IMR-90 (cell line): ENCODE data around the gene KCTD12. TPM values are rescaled to one million over a fixed set of nuclear protein-coding genes. Genes with fewer than 3 reads are reported as not detected.

Experiments used
- ATAC-seq: fragments of 200-7000 bp; cut with Tn5 transposase; 2 replicates; pipeline ENCODE4 v1.9.1; 2020; ENCODE audit warnings: low read depth, mild to moderate bottlenecking, moderate library complexity
- BruUV-seq: library from RNA; stranded (reverse); fragments of 400-500 nt; replicated peaks from 2 replicates; lab custom pipeline; 2021; lab: Mats Ljungman, UMichigan
- CTCF ChIA-PET: fragments of 300-600 bp; formaldehyde crosslinking; extraction: SDS; loops from one replicate; lab custom pipeline; 2021; ENCODE audit warnings: antibody characterized with exemption; lab: Yijun Ruan, JAX
- POLR2A ChIA-PET: fragments of 300-600 bp; sonication (Branson Sonifier 250); formaldehyde crosslinking; loops from one replicate; lab custom pipeline; 2022; ENCODE audit warnings: antibody characterized with exemption; ENCODE audit not compliant: unreplicated experiment; lab: Charles Lee
- DNase-seq: peaks from one replicate; pipeline ENCODE4 v3.0.0; 2013
- H2AFZ ChIP-seq: replicated peaks from 2 replicates; pipeline ENCODE3; 2013; ENCODE audit warnings: low read length, mild to moderate bottlenecking; ENCODE audit not compliant: poor library complexity
- H2AK5ac ChIP-seq: 2 replicates; pipeline ENCODE4 v1.6.1; 2013; ENCODE audit warnings: low read depth, low read length, inconsistent platforms
- H2AK9ac ChIP-seq: replicated peaks from 2 replicates; pipeline ENCODE3; 2013; ENCODE audit warnings: mild to moderate bottlenecking, low read depth, low read length, moderate library complexity; ENCODE audit not compliant: poor library complexity
- H2BK120ac ChIP-seq: 2 replicates; pipeline ENCODE4 v1.6.1; 2013; ENCODE audit warnings: low read depth, low read length, inconsistent platforms
- H2BK15ac ChIP-seq: 3 replicates; pipeline ENCODE4 v1.6.1; 2013; ENCODE audit warnings: low read depth, low read length, inconsistent platforms
- H2BK20ac ChIP-seq: 2 replicates; pipeline ENCODE4 v1.6.1; 2013; ENCODE audit warnings: low read depth, mild to moderate bottlenecking, inconsistent platforms, low read length, moderate library complexity
- H2BK5ac ChIP-seq: 2 replicates; pipeline ENCODE4 v1.6.1; 2013; ENCODE audit warnings: mild to moderate bottlenecking, low read depth, low read length, inconsistent platforms; ENCODE audit not compliant: poor library complexity, severe bottlenecking
- H3K14ac ChIP-seq: replicated peaks from 2 replicates; pipeline ENCODE4 v1.6.1; 2013; ENCODE audit warnings: low read depth, low read length, inconsistent platforms
- H3K18ac ChIP-seq: 2 replicates; pipeline ENCODE4 v1.6.1; 2013; ENCODE audit warnings: low read depth, low read length, control low read depth
- H3K23ac ChIP-seq: 2 replicates; pipeline ENCODE4 v1.6.1; 2013; ENCODE audit warnings: low read depth, low read length, inconsistent platforms
- H3K27ac ChIP-seq: 2 replicates; pipeline ENCODE4 v1.5.1; 2013; ENCODE audit warnings: mild to moderate bottlenecking, control low read depth, low read length; ENCODE audit not compliant: insufficient read depth
- H3K27me3 ChIP-seq: 2 replicates; pipeline ENCODE4 v1.6.1; 2013; ENCODE audit warnings: low read length; ENCODE audit not compliant: control insufficient read depth, insufficient read depth
- H3K36me3 ChIP-seq: 2 replicates; pipeline ENCODE4 v1.6.1; 2013; ENCODE audit warnings: low read length, mixed read lengths; ENCODE audit not compliant: control insufficient read depth, insufficient read depth
- H3K4ac ChIP-seq: 2 replicates; pipeline ENCODE4 v1.6.1; 2013; ENCODE audit warnings: low read depth, low read length, inconsistent platforms
- H3K4me1 ChIP-seq: 2 replicates; pipeline ENCODE4 v1.6.1; 2013; ENCODE audit warnings: low read length, mixed read lengths; ENCODE audit not compliant: control insufficient read depth, insufficient read depth
- H3K4me2 ChIP-seq: 2 replicates; pipeline ENCODE4 v1.6.1; 2013; ENCODE audit warnings: low read depth, mild to moderate bottlenecking, control low read depth, low read length, moderate library complexity
- H3K4me3 ChIP-seq: 2 replicates; pipeline ENCODE4 v1.5.1; 2013; ENCODE audit warnings: low read depth, mild to moderate bottlenecking, control low read depth, low read length, moderate library complexity; ENCODE audit not compliant: insufficient read depth
- H3K56ac ChIP-seq: 2 replicates; pipeline ENCODE4 v1.6.1; 2013; ENCODE audit warnings: low read length, inconsistent platforms; ENCODE audit not compliant: insufficient read depth; ENCODE audit errors: extremely low read depth
- H3K79me1 ChIP-seq, 2 experiments: 2 replicates each; pipeline ENCODE4 v1.6.1; 2013; ENCODE audit warnings: low read length in 2 of 2, inconsistent platforms in 1 of 2, low read depth in 1 of 2
- H3K9ac ChIP-seq: 2 replicates; pipeline ENCODE4 v1.6.1; 2013; ENCODE audit warnings: low read depth, low read length, control low read depth
- H3K9me1 ChIP-seq: 2 replicates; pipeline ENCODE4 v1.6.1; 2013; ENCODE audit warnings: low read length, inconsistent platforms; ENCODE audit not compliant: insufficient read depth
- H3K9me3 ChIP-seq: 2 replicates; pipeline ENCODE4 v1.6.1; 2013; ENCODE audit warnings: low read length; ENCODE audit not compliant: control insufficient read depth, insufficient read depth
- H4K20me1 ChIP-seq: 2 replicates; pipeline ENCODE4 v1.6.1; 2013; ENCODE audit warnings: low read length, inconsistent platforms; ENCODE audit not compliant: insufficient read depth
- H4K5ac ChIP-seq: 2 replicates; pipeline ENCODE4 v1.6.1; 2013; ENCODE audit warnings: mild to moderate bottlenecking, low read depth, low read length, control low read depth
- H4K8ac ChIP-seq, 2 experiments: 2 replicates each; pipeline ENCODE4 v1.6.1; 2013; ENCODE audit warnings: low read depth in 2 of 2, low read length in 2 of 2, control low read depth in 1 of 2, inconsistent platforms in 1 of 2
- H4K91ac ChIP-seq: 2 replicates; pipeline ENCODE4 v1.6.1; 2013; ENCODE audit warnings: low read depth, low read length, inconsistent platforms; ENCODE audit not compliant: insufficient read depth
- MAZ ChIP-seq: IDR thresholded peaks from 2 replicates; pipeline ENCODE4 v1.6.1; 2012; ENCODE audit warnings: low read depth, mild to moderate bottlenecking, low read length, improper control_type of control experiment, moderate library complexity, borderline replicate concordance
- RFX5 ChIP-seq: IDR thresholded peaks from 2 replicates; pipeline ENCODE4 v1.8.0; 2012; ENCODE audit warnings: low read depth, mild to moderate bottlenecking, low read length, moderate library complexity
- WGBS, 2 experiments: methylation state at CpG; one replicate each; pipeline versions ENCODE4 v1.1.5 to v1.1.7; 2013; ENCODE audit warnings: missing lambda C conversion rate in 2 of 2; ENCODE audit not compliant: insufficient read length in 1 of 2; ENCODE audit errors: extremely low coverage in 2 of 2; 5-methylcytosine and 5-hydroxymethylcytosine counted together
- dilution Hi-C: fragments of 300-500 bp; cut with HindIII; formaldehyde crosslinking; loops from one replicate; pipeline ENCODE4 v1.14.3; 2018; ENCODE audit warnings: low sequenced_read_pairs; ENCODE audit not compliant: unreplicated experiment
- in situ Hi-C: fragments of 300-500 bp; cut with MboI; formaldehyde crosslinking; loops from 3 replicates; pipeline ENCODE4 v1.14.3; 2019; ENCODE audit warnings: low sequenced_read_pairs, inconsistent platforms, mixed read lengths
- intact Hi-C: fragments of 100-400 bp; cut with micrococcal nuclease; formaldehyde crosslinking; loops from 2 replicates; pipeline ENCODE4 v1.10.0; 2022
- polyA plus RNA-seq, 3 experiments: library from polyadenylated mRNA; depleted of rRNA; stranded (reverse); fragments of >200 nt; gene quantifications; 2 replicates each; pipeline ENCODE4 v1.2.3, GENCODE V29; 2012; ENCODE audit warnings: low replicate concordance in 1 of 3
- total RNA-seq: library from RNA; depleted of rRNA; stranded (reverse); fragments of >200 nt; gene quantifications from 2 replicates; pipeline ENCODE4 v1.2.3, GENCODE V29; 2012
- TF ChIP-seq, protein P1 (sequence below): fragments of 150-350 bp; IDR thresholded peaks from 2 replicates; pipeline ENCODE4 v1.6.1; 2017; ENCODE audit warnings: mild to moderate bottlenecking, antibody characterized with exemption, low read length, low read depth
- TF ChIP-seq, protein P2 (sequence below): conservative IDR thresholded peaks from 2 replicates; pipeline ENCODE4 v1.5.1; 2012; ENCODE audit warnings: mild to moderate bottlenecking, low read depth, low read length, improper control_type of control experiment

The KCTD12 gene
- total and polyA plus RNA-seq, 2 of the 4 experiments (the other 2 are of a cell fraction): 1.8 to 1.9 TPM

DNA sequence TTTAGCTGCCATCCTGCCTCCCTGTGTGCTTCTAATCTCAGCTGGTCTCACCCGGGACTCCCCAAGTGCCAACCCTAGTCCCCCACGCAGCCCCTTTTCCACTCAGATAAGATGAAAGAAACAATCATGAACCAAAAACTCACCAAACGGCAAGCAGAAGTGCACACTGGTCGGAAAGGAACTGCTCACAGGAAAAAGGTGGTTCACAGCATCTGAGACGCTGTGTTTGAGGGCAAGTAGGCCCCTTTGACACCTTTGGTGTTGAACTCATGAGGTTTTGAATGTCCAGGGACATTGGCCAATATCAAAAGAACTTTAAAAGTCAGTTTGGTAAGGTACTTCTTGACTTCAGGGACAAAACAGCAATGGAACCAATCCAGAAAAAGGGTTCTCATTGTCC lies 41.8 kb upstream of the KCTD12 start:
- H3K4ac ChIP-seq: no peak overlapping the region
- H3K4me1 ChIP-seq: no peaks in the 10 kb centered on the region
- no peak overlapping the region for H3K9ac ChIP-seq
- H2BK5ac ChIP-seq: no peak overlapping the region
- no peak overlapping the region for H2AFZ ChIP-seq
- no peaks in the 10 kb centered on the region for H3K79me1 ChIP-seq
- BruUV-seq: no TSS peak
- 67% methylated on average over 1 of the region's 5 CpGs; no CpG with 5 or more reads in 1 of the 2 experiments for WGBS, 2 experiments
- ATAC-seq (no peak), DNase-seq (no peak)
- no peak overlapping the region for H3K18ac ChIP-seq
- H4K5ac ChIP-seq: no peak overlapping the region
- TF ChIP-seq, protein P1, sequence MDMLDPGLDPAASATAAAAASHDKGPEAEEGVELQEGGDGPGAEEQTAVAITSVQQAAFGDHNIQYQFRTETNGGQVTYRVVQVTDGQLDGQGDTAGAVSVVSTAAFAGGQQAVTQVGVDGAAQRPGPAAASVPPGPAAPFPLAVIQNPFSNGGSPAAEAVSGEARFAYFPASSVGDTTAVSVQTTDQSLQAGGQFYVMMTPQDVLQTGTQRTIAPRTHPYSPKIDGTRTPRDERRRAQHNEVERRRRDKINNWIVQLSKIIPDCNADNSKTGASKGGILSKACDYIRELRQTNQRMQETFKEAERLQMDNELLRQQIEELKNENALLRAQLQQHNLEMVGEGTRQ: no peak
- TF ChIP-seq MAZ: no peak
- TF ChIP-seq, protein P2, sequence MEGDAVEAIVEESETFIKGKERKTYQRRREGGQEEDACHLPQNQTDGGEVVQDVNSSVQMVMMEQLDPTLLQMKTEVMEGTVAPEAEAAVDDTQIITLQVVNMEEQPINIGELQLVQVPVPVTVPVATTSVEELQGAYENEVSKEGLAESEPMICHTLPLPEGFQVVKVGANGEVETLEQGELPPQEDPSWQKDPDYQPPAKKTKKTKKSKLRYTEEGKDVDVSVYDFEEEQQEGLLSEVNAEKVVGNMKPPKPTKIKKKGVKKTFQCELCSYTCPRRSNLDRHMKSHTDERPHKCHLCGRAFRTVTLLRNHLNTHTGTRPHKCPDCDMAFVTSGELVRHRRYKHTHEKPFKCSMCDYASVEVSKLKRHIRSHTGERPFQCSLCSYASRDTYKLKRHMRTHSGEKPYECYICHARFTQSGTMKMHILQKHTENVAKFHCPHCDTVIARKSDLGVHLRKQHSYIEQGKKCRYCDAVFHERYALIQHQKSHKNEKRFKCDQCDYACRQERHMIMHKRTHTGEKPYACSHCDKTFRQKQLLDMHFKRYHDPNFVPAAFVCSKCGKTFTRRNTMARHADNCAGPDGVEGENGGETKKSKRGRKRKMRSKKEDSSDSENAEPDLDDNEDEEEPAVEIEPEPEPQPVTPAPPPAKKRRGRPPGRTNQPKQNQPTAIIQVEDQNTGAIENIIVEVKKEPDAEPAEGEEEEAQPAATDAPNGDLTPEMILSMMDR: no peak
- no peak for TF ChIP-seq RFX5
- intact Hi-C loops: no loop called here
- no peak overlapping the region for H3K4me2 ChIP-seq
- dilution Hi-C loops: no loop called here
- H3K23ac ChIP-seq: no peak overlapping the region
- no peaks in the 10 kb centered on the region for H4K20me1 ChIP-seq
- CTCF ChIA-PET: interaction anchor here (0.5 kb wide), 1 partner anchor 551 kb away, joined by 3 read pairs; no protein-coding TSS in a partner anchor
- H2AK5ac ChIP-seq: no peak overlapping the region
- peaks cover 9% of the 10 kb centered on the region for H3K27me3 ChIP-seq
- H3K36me3 ChIP-seq: no peaks in the 10 kb centered on the region
- no peak overlapping the region for H3K4me3 ChIP-seq
- no peak overlapping the region for H2BK20ac ChIP-seq
- H3K14ac ChIP-seq: no peak overlapping the region
- H2BK120ac ChIP-seq: no peak overlapping the region
- POLR2A ChIA-PET: no interaction called here
- in situ Hi-C loops: no loop called here
- H3K9me3 ChIP-seq: peaks cover 4% of the 10 kb centered on the region; the same call in 1 of the 2 replicates
- H3K9me1 ChIP-seq: no peaks in the 10 kb centered on the region
- H4K8ac ChIP-seq: no peak overlapping the region
- no peak overlapping the region for H3K27ac ChIP-seq
- no peak overlapping the region for H2BK15ac ChIP-seq
- H4K91ac ChIP-seq: no peak overlapping the region
- no peak overlapping the region for H3K56ac ChIP-seq
- no peak overlapping the region for H2AK9ac ChIP-seq
